Bronchial epithelial cell (primary cell): Measurements from ENCODE around the gene IL34. TPM values are rescaled to one million over a fixed set of nuclear protein-coding genes. Genes with fewer than 3 reads are reported as not detected.

Experiments used
- DNase-seq: peaks from one replicate; pipeline ENCODE4 v3.0.0-alpha.2; 2010; ENCODE audit warnings: low read depth
- FAIRE-seq: peaks from 2 replicates; lab custom pipeline; 2011; peaks lifted over from hg19 to GRCh38; lab: Jason Lieb, UNC
- H3K27me3 ChIP-seq: 2 replicates; pipeline ENCODE4 v1.5.1; 2011; ENCODE audit warnings: low read length; ENCODE audit not compliant: control insufficient read depth, insufficient read depth
- H3K36me3 ChIP-seq: 2 replicates; pipeline ENCODE4 v1.5.1; 2011; ENCODE audit warnings: low read length; ENCODE audit not compliant: control insufficient read depth, insufficient read depth
- H3K4me3 ChIP-seq: 2 replicates; pipeline ENCODE4 v1.5.1; 2011; ENCODE audit warnings: mild to moderate bottlenecking, low read depth, low read length, control low read depth
- total RNA-seq: library from RNA; depleted of rRNA; stranded (reverse); fragments of >200 nt; gene quantifications from 2 replicates; pipeline ENCODE4 v1.2.1, GENCODE V29; 2014
- TF ChIP-seq, protein P1 (sequence below): IDR thresholded peaks from 2 replicates; pipeline ENCODE4 v1.5.1; 2011; ENCODE audit warnings: mild to moderate bottlenecking, moderate library complexity, low read length, control low read depth, inconsistent platforms; ENCODE audit not compliant: insufficient read depth, severe bottlenecking

The IL34 gene
- total RNA-seq, 1 donor from 2014 or later: 0.26 TPM

DNA sequence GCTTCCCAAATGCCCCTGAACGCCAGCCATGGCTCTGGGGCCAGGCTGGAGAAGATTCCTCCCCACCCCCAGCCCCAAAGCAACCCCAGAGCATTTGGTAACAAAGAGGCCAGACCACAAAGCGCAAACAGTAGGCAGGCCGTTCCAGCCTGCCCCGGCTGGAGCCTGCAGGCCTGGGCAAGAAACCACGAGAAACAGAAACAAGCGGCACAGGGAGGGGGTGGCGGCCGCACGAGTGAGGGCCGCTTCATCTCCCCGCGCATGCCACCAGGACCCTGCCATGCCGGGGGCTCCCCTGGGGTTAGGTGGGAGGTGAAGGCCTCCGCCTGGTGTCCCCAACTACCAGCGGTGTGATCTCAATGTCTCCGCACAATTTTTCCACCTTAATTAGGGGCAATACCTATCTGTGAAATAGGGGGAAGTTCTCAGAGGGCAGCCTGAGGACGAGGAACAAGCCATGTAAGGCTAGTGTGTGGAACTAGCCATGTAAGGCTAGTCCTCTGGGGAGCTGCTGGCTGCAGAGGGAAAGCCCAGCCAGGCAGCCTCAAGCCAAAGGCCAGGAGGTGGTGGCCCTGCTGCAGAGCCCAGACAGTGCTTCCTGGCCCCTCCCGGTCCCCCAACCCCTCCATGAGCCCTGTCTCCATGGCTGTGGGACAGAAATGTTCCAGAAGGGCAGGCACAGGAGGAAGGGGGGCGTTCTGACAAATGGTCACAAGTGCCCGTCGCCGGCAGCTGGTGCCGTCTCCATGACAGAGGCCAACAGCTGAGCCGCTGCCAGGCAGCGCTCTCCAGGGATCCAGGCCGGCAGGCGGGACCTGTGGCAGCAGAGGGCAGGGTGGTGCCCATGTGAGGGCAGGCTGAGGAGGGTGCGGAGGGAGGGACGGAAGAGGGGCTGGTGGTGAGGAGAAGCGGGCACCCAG is 54.0 kb downstream of the IL34 start:
- DNase-seq (peak; percentile 86), FAIRE-seq (no peak)
- TF ChIP-seq, protein P1, sequence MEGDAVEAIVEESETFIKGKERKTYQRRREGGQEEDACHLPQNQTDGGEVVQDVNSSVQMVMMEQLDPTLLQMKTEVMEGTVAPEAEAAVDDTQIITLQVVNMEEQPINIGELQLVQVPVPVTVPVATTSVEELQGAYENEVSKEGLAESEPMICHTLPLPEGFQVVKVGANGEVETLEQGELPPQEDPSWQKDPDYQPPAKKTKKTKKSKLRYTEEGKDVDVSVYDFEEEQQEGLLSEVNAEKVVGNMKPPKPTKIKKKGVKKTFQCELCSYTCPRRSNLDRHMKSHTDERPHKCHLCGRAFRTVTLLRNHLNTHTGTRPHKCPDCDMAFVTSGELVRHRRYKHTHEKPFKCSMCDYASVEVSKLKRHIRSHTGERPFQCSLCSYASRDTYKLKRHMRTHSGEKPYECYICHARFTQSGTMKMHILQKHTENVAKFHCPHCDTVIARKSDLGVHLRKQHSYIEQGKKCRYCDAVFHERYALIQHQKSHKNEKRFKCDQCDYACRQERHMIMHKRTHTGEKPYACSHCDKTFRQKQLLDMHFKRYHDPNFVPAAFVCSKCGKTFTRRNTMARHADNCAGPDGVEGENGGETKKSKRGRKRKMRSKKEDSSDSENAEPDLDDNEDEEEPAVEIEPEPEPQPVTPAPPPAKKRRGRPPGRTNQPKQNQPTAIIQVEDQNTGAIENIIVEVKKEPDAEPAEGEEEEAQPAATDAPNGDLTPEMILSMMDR: no peak

DNA sequence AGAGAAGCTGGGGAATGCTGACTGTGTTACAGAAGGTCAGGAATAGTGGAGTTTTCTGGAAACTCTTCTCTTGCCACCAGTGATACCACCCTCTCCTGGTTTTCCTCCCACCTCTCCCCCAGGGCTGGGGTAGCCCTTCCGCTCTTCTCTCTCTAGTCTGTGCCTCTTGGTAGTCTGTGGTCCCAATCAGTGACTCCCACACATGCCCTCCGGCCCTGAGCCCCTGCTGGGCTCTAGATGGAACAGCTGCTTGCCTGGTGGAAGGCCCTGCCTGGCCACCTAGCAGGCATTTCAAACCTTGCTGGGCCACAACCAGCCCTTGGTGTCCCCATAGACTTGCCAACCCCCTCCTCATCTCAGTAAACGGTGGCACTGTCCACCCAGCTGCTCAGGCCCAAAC is 54.7 kb downstream of the IL34 start:
- Histone ChIP-seq H3K36me3 (peaks cover 1% of the 10 kb centered on the region), H3K4me3 (no peak overlapping the region), H3K27me3 (no peaks in the 10 kb centered on the region)
- DNase-seq (no peak), FAIRE-seq (no peak)
- TF ChIP-seq, protein P1: no peak

More for the DNA sequence above, 54.0 kb downstream of the IL34 start:
- H3K4me3 ChIP-seq: no peak overlapping the region
- H3K27me3 ChIP-seq: no peaks in the 10 kb centered on the region
- H3K36me3 ChIP-seq: peaks cover 1% of the 10 kb centered on the region

DNA sequence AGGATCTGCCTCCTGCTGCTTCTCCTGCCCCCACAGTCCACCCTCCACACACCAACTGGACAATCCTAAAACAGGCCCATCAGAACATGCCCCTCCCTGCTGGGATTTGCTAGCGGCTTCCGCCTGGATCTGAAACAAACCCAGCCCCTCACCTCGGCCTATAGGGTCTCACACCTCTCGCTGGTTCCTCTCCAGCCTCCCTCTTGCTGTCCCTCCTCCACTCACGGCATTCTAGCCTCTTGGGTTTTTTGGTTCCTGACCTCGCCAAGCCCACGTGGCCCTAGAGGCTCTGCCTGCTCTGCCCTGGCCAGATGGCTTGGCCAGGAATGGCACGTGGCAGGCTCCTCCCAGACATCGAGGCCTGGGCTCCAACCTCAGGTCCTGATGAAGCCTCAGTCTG is 55.2 kb downstream of the IL34 start:
- peak; percentile 18 for FAIRE-seq
- Histone ChIP-seq H3K36me3 (peaks cover 1% of the 10 kb centered on the region), H3K4me3 (no peak overlapping the region), H3K27me3 (no peaks in the 10 kb centered on the region)
- DNase-seq: no peak
- TF ChIP-seq, protein P1: no peak

DNA sequence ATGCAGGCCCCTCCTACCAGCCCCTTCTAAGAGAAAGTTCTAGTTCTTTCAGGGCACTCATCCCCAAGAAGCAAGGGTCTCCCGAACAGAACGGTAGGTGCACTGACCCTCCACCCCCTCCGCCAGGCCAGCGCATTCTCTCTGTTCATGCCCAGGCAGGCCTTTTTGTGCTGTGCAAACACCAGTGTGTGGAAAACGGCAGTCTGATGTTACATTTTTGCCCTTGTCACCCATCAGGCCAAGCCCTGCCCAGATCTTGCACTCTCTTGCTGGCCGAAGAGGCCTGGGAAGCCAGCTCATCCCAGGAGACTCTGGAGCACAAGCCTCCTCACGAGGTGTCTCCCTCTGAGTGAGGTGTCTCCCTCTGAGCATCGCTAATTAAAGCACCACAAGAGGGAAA is 55.6 kb downstream of the IL34 start:
- TF ChIP-seq, protein P1: no peak
- FAIRE-seq (no peak), DNase-seq (peak; percentile 70)
- H3K4me3 ChIP-seq: no peak overlapping the region
- peaks cover 1% of the 10 kb centered on the region for H3K36me3 ChIP-seq
- H3K27me3 ChIP-seq: no peaks in the 10 kb centered on the region

DNA sequence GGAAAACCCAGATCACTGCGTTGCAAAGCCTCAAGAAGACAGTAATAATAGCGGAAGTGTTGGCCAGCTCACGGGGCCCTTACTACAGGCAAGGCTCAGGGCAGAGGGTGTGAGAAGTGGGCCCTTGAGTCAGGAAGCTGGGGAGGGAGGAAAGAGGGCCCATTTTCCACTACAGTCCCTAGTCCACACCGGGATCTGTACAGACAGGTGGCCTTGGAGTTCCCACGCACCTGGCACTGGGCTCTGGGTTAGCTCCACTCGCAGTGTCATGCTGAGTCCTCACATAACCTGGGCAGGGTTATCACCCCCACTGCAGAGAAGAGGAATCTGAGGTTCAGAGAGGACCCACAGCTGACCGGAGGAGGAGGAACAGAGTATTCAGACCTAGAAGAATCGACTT is 56.3 kb downstream of the IL34 start:
- FAIRE-seq (no peak), DNase-seq (no peak)
- Histone ChIP-seq H3K27me3 (no peaks in the 10 kb centered on the region), H3K4me3 (no peak overlapping the region), H3K36me3 (peaks cover 3% of the 10 kb centered on the region)
- TF ChIP-seq, protein P1: no peak
